Measurements from ENCODE around the gene ECI2.

GRCh38 chr6:4069199-4069598 is 66.2 kb downstream of the ECI2 start:
- TF ChIP-seq CTCF (IDR thresholded peaks at IDR 0.05), result no peak
- no peak for TF ChIP-seq EP300 (IDR thresholded peaks at IDR 0.05; ENCODE audit: borderline replicate concordance in 1 of 2, low read depth in 1 of 2, low read length in 1 of 2)
- no peak for TF ChIP-seq PBX3 (IDR thresholded peaks at IDR 0.05)
- TF ChIP-seq RAD21 (IDR thresholded peaks at IDR 0.05; ENCODE audit: low read length), result no peak
- no peak for TF ChIP-seq EZH2phosphoT487 (IDR thresholded peaks at IDR 0.05; ENCODE audit: borderline replicate concordance, low read depth)
- TF ChIP-seq RFX5 (IDR thresholded peaks at IDR 0.05; ENCODE audit: low read length), result no peak
- no peak for TF ChIP-seq RXRA (IDR thresholded peaks at IDR 0.05; ENCODE audit: borderline replicate concordance, low read depth)
- no peak for TF ChIP-seq REST (IDR thresholded peaks at IDR 0.05; ENCODE audit: low read depth, low read length)
